ENCODE data around the gene VWA8.

GRCh38 chr13:41708713-41709112 lies 252.2 kb downstream of the VWA8 start:
- TF ChIP-seq, protein P1, sequence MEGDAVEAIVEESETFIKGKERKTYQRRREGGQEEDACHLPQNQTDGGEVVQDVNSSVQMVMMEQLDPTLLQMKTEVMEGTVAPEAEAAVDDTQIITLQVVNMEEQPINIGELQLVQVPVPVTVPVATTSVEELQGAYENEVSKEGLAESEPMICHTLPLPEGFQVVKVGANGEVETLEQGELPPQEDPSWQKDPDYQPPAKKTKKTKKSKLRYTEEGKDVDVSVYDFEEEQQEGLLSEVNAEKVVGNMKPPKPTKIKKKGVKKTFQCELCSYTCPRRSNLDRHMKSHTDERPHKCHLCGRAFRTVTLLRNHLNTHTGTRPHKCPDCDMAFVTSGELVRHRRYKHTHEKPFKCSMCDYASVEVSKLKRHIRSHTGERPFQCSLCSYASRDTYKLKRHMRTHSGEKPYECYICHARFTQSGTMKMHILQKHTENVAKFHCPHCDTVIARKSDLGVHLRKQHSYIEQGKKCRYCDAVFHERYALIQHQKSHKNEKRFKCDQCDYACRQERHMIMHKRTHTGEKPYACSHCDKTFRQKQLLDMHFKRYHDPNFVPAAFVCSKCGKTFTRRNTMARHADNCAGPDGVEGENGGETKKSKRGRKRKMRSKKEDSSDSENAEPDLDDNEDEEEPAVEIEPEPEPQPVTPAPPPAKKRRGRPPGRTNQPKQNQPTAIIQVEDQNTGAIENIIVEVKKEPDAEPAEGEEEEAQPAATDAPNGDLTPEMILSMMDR (IDR thresholded peaks at IDR 0.05 in 2 of 3, conservative IDR thresholded peaks at IDR 0.05 in 1 of 3; ENCODE audit: borderline replicate concordance in 1 of 3, insufficient read depth in 1 of 3, low read depth in 2 of 3, low read length in 2 of 3), result no peak
- TF ChIP-seq POLR2AphosphoS5 (IDR thresholded peaks at IDR 0.05; ENCODE audit: low read depth, low read length) (no peak), CEBPB (IDR thresholded peaks at IDR 0.05; ENCODE audit: low read depth) (no peak), EZH2 (IDR thresholded peaks at IDR 0.05) (no peak), EZH2phosphoT487 (IDR thresholded peaks at IDR 0.05; ENCODE audit: borderline replicate concordance) (no peak)

Measured in HCT116 (cell line).